ENCODE data around the gene TXK.

The TXK gene

GRCh38 chr4:48112017-48112667, 21.9 kb downstream of the TXK start:
- Histone ChIP-seq H3K4me2 (ENCODE audit: low read length) (no peak overlapping the region), H3K4me1 (ENCODE audit: insufficient read depth, low read length, severe bottlenecking) (no peaks in the 10 kb centered on the region), H3K36me3 (ENCODE audit: insufficient read depth, low read length) (no peaks in the 10 kb centered on the region), H3K9me2 (ENCODE audit: low read depth, low read length) (no peaks in the 10 kb centered on the region), H4K20me1 (ENCODE audit: insufficient read depth, low read length) (no peaks in the 10 kb centered on the region), H3K9ac (ENCODE audit: low read length) (no peak overlapping the region), H2AFZ (ENCODE audit: low read length) (no peak overlapping the region), H3K9me3 (ENCODE audit: low read length) (no peaks in the 10 kb centered on the region), H3K27ac (ENCODE audit: low read depth, low read length, poor library complexity, severe bottlenecking) (no peak overlapping the region), H3F3A (ENCODE audit: insufficient read depth, low read length) (no peaks in the 10 kb centered on the region), H3K4me3 (ENCODE audit: low read depth, low read length, poor library complexity, severe bottlenecking) (no peak overlapping the region), H3K79me2 (ENCODE audit: insufficient read depth, low read length) (no peaks in the 10 kb centered on the region), H3K27me3 (ENCODE audit: insufficient read depth, low read length) (peaks cover 5% of the 10 kb centered on the region; the same call in 1 of the 2 replicates)
- TF ChIP-seq, protein P1, sequence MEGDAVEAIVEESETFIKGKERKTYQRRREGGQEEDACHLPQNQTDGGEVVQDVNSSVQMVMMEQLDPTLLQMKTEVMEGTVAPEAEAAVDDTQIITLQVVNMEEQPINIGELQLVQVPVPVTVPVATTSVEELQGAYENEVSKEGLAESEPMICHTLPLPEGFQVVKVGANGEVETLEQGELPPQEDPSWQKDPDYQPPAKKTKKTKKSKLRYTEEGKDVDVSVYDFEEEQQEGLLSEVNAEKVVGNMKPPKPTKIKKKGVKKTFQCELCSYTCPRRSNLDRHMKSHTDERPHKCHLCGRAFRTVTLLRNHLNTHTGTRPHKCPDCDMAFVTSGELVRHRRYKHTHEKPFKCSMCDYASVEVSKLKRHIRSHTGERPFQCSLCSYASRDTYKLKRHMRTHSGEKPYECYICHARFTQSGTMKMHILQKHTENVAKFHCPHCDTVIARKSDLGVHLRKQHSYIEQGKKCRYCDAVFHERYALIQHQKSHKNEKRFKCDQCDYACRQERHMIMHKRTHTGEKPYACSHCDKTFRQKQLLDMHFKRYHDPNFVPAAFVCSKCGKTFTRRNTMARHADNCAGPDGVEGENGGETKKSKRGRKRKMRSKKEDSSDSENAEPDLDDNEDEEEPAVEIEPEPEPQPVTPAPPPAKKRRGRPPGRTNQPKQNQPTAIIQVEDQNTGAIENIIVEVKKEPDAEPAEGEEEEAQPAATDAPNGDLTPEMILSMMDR (IDR thresholded peaks at IDR 0.05; ENCODE audit: low read length), result no peak
- TF ChIP-seq EZH2 (IDR thresholded peaks at IDR 0.05; ENCODE audit: borderline replicate concordance, low read length), result no peak

DNA sequence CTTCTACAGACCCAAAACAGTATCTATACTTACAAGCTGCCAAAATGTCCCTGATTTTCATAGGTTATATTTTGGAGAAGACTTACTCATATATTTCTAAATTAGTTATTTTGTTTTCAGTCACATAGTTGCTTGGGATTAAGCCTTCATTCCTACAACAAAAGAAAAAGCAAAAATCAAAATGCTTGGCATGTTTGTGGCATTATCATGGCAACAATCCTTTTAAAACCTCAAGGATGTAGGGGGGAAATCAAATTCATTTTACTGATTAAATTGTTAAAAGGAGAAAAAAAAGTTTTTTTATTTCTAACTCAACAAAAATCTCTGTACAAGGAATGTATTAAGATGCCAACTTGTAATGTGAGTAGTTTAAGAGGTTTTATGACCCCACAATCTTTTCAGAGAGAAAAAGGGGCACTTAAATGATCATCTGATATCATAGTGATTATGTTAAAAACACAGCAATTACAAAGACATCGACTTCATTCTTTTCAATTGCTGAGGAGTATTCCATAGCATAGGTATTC, 23.5 kb downstream of the TXK start:
- TF ChIP-seq EZH2 (IDR thresholded peaks at IDR 0.05; ENCODE audit: borderline replicate concordance, low read length), result no peak
- TF ChIP-seq, protein P1 (IDR thresholded peaks at IDR 0.05; ENCODE audit: low read length), result no peak
- no peak overlapping the region for H3K27ac ChIP-seq (ENCODE audit: low read depth, low read length, poor library complexity, severe bottlenecking)
- H2AFZ ChIP-seq (ENCODE audit: low read length), result no peak overlapping the region
- no peaks in the 10 kb centered on the region for H3F3A ChIP-seq (ENCODE audit: insufficient read depth, low read length)
- no peaks in the 10 kb centered on the region for H3K36me3 ChIP-seq (ENCODE audit: insufficient read depth, low read length)
- H3K9me2 ChIP-seq (ENCODE audit: low read depth, low read length), result no peaks in the 10 kb centered on the region
- no peaks in the 10 kb centered on the region for H3K4me1 ChIP-seq (ENCODE audit: insufficient read depth, low read length, severe bottlenecking)
- no peak overlapping the region for H3K4me2 ChIP-seq (ENCODE audit: low read length)
- no peaks in the 10 kb centered on the region for H4K20me1 ChIP-seq (ENCODE audit: insufficient read depth, low read length)
- H3K79me2 ChIP-seq (ENCODE audit: insufficient read depth, low read length), result no peaks in the 10 kb centered on the region
- no peaks in the 10 kb centered on the region for H3K27me3 ChIP-seq (ENCODE audit: insufficient read depth, low read length)
- H3K9ac ChIP-seq (ENCODE audit: low read length), result no peak overlapping the region
- no peaks in the 10 kb centered on the region for H3K9me3 ChIP-seq (ENCODE audit: low read length)
- H3K4me3 ChIP-seq (ENCODE audit: low read depth, low read length, poor library complexity, severe bottlenecking), result no peak overlapping the region

DNA sequence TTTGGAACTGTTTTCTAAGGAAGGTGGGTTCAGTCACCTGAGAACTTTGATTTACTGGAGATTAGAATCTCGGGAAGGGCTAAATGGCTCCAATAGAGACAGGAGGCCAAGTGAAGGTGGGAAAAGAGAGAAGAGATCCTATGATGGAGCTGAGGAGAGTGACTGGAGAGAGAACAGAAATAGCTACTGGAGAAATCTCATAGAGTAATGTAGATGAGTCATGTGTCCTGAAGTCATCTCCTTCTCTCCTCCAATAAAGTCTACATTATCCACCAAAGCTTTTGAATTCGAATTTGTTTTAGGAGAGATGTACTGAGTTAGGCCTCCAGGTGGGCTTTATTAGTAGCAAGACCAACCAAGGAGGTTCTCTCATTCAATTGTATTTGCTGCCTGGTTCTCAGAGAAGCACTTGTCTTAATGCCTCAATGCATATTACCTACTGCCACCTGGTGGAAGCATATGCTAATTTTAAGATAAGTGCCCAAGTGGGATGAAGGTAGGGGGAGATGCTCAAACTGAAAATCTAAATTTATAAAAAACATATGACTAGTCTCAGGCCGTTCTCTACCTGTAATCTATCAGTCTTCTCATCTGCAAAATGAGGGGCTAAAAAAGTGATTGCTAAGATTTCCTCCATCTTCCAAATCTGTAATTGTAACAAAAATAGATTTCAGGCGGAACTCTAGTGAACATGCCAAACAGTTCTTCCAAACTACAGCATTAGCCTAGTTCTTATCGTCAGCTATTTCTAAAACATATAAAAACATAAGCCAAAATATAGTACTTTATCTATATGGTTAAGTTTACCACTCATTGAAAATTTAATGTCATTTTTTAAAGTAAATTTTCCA, 24.4 kb downstream of the TXK start:
- TF ChIP-seq, protein P1 (IDR thresholded peaks at IDR 0.05; ENCODE audit: low read length), result peak; percentile 76
- no peak for TF ChIP-seq EZH2 (IDR thresholded peaks at IDR 0.05; ENCODE audit: borderline replicate concordance, low read length)
- H3F3A ChIP-seq (ENCODE audit: insufficient read depth, low read length), result no peaks in the 10 kb centered on the region
- no peak overlapping the region for H3K4me3 ChIP-seq (ENCODE audit: low read depth, low read length, poor library complexity, severe bottlenecking)
- H3K9ac ChIP-seq (ENCODE audit: low read length), result no peak overlapping the region
- H3K36me3 ChIP-seq (ENCODE audit: insufficient read depth, low read length), result no peaks in the 10 kb centered on the region
- no peaks in the 10 kb centered on the region for H3K9me3 ChIP-seq (ENCODE audit: low read length)
- no peak overlapping the region for H2AFZ ChIP-seq (ENCODE audit: low read length)
- no peak overlapping the region for H3K4me2 ChIP-seq (ENCODE audit: low read length)
- H4K20me1 ChIP-seq (ENCODE audit: insufficient read depth, low read length), result no peaks in the 10 kb centered on the region
- no peak overlapping the region for H3K27ac ChIP-seq (ENCODE audit: low read depth, low read length, poor library complexity, severe bottlenecking)
- H3K79me2 ChIP-seq (ENCODE audit: insufficient read depth, low read length), result no peaks in the 10 kb centered on the region
- H3K4me1 ChIP-seq (ENCODE audit: insufficient read depth, low read length, severe bottlenecking), result no peaks in the 10 kb centered on the region
- H3K9me2 ChIP-seq (ENCODE audit: low read depth, low read length), result no peaks in the 10 kb centered on the region
- H3K27me3 ChIP-seq (ENCODE audit: insufficient read depth, low read length), result no peaks in the 10 kb centered on the region
